HCT116 (cell line): ENCODE measurements around the gene ARRDC5.

ENCODE experiments used
- EZH2 ChIP-seq: fragments of 200-600 bp; sonication (generic); IDR thresholded peaks from 2 replicates; pipeline ENCODE4 v1.6.1; 2017; ENCODE audit warnings: antibody characterized with exemption, mixed run types
- JUND ChIP-seq: IDR thresholded peaks from 2 replicates; pipeline ENCODE4 v1.6.1; 2012
- POLR2A ChIP-seq: IDR thresholded peaks from 2 replicates; pipeline ENCODE4 v1.7.0; 2011; ENCODE audit warnings: borderline replicate concordance; ENCODE audit not compliant: insufficient read depth, insufficient read length; ENCODE audit errors: extremely low read depth
- POLR2AphosphoS5 ChIP-seq: IDR thresholded peaks from 2 replicates; pipeline ENCODE4 v1.6.1; 2011; ENCODE audit warnings: mild to moderate bottlenecking, low read depth, low read length, moderate library complexity
- SIN3A ChIP-seq: IDR thresholded peaks from 2 replicates; pipeline ENCODE4 v1.6.1; 2012; ENCODE audit warnings: low read depth
- SRF ChIP-seq: IDR thresholded peaks from 2 replicates; pipeline ENCODE4 v1.6.1; 2012; ENCODE audit warnings: low read depth
- TCF7L2 ChIP-seq: IDR thresholded peaks from 2 replicates; pipeline ENCODE4 v1.7.0; 2011; ENCODE audit warnings: borderline replicate concordance, inconsistent platforms; ENCODE audit not compliant: insufficient read depth, insufficient read length; ENCODE audit errors: extremely low read depth
- YY1 ChIP-seq: IDR thresholded peaks from 2 replicates; pipeline ENCODE4 v1.6.1; 2011; ENCODE audit warnings: low read length, low read depth, moderate library complexity, mild to moderate bottlenecking; ENCODE audit not compliant: insufficient replicate concordance; ENCODE audit errors: extremely low read depth
- TF ChIP-seq, protein P1 (sequence below): IDR thresholded peaks from 2 replicates; pipeline ENCODE4 v1.6.1; 2012
- TF ChIP-seq, protein P2 (sequence below), 3 experiments: fragments of 200-600 bp in 1 of 3; sonication (generic) in 1 of 3; IDR thresholded peaks in 2 of 3; conservative IDR thresholded peaks in 1 of 3; 2 replicates each; pipeline ENCODE4 v1.5.1; 2012 to 2017; ENCODE audit warnings: low read depth in 2 of 3, low read length in 2 of 3, antibody characterized with exemption in 1 of 3, borderline replicate concordance in 1 of 3, control low read depth in 1 of 3, mild to moderate bottlenecking in 1 of 3, mixed read lengths in 1 of 3, mixed run types in 1 of 3, moderate library complexity in 1 of 3; ENCODE audit not compliant: insufficient read depth in 1 of 3
- TF ChIP-seq, protein P3 (sequence below): IDR thresholded peaks from 2 replicates; pipeline ENCODE4 v1.6.1; 2012

DNA sequence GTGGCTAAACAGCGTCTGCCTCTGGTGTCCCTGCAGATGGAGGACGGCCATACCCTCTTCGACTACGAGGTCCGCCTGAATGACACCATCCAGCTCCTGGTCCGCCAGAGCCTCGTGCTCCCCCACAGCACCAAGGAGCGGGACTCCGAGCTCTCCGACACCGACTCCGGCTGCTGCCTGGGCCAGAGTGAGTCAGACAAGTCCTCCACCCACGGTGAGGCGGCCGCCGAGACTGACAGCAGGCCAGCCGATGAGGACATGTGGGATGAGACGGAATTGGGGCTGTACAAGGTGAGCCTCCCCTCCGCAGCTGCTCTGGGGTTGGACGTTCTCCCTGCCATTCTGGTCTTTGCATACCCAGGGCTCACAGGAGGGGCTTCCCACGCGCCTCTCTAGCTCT lies 26.5 kb upstream of the ARRDC5 start:
- TF ChIP-seq JUND (no peak), POLR2A (no peak), YY1 (no peak), TCF7L2 (no peak), SIN3A (no peak), SRF (no peak), EZH2 (no peak), POLR2AphosphoS5 (no peak)
- TF ChIP-seq, protein P1, sequence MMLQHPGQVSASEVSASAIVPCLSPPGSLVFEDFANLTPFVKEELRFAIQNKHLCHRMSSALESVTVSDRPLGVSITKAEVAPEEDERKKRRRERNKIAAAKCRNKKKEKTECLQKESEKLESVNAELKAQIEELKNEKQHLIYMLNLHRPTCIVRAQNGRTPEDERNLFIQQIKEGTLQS: no peak
- TF ChIP-seq, protein P2, sequence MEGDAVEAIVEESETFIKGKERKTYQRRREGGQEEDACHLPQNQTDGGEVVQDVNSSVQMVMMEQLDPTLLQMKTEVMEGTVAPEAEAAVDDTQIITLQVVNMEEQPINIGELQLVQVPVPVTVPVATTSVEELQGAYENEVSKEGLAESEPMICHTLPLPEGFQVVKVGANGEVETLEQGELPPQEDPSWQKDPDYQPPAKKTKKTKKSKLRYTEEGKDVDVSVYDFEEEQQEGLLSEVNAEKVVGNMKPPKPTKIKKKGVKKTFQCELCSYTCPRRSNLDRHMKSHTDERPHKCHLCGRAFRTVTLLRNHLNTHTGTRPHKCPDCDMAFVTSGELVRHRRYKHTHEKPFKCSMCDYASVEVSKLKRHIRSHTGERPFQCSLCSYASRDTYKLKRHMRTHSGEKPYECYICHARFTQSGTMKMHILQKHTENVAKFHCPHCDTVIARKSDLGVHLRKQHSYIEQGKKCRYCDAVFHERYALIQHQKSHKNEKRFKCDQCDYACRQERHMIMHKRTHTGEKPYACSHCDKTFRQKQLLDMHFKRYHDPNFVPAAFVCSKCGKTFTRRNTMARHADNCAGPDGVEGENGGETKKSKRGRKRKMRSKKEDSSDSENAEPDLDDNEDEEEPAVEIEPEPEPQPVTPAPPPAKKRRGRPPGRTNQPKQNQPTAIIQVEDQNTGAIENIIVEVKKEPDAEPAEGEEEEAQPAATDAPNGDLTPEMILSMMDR (IDR thresholded peaks at IDR 0.05 in 2 of 3, conservative IDR thresholded peaks at IDR 0.05 in 1 of 3; ENCODE audit: borderline replicate concordance in 1 of 3, insufficient read depth in 1 of 3, low read depth in 2 of 3, low read length in 2 of 3): no peak
- TF ChIP-seq, protein P3, sequence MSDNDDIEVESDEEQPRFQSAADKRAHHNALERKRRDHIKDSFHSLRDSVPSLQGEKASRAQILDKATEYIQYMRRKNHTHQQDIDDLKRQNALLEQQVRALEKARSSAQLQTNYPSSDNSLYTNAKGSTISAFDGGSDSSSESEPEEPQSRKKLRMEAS: no peak
